ENCODE measurements around the gene PDE4B.

DNA sequence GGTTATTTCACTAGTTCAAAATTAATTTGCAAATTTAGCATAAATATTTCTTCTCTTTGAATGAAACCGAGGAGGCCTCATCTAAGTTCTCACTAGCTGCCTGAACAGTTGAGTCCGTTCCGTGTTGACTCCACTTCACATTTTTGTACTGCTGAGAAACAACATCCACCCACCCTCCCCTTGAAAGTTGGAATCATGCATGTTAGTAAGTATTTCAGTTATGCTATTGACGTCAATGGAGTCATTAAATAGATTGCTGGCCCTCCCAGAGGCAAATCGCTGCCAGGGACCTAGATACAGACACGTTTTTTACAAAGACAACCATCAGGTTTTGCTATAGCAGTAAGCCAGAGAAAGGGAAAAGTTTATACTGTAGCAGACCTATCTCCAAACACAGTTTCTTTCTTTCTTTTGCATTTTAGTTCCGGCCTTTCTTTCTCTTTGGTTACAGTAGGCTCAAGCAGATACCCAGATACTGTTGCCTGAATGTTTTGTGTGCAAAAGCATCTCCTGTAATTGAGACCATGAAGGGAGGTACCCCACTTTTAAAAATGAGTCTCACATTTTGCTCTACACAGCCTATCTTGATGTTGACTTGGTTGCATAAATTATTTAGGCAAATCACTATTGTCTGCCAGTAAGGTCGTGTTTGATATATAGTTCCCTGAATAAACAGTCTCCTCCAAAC, 478.7 kb downstream of the PDE4B start:
- TF ChIP-seq, protein P1, sequence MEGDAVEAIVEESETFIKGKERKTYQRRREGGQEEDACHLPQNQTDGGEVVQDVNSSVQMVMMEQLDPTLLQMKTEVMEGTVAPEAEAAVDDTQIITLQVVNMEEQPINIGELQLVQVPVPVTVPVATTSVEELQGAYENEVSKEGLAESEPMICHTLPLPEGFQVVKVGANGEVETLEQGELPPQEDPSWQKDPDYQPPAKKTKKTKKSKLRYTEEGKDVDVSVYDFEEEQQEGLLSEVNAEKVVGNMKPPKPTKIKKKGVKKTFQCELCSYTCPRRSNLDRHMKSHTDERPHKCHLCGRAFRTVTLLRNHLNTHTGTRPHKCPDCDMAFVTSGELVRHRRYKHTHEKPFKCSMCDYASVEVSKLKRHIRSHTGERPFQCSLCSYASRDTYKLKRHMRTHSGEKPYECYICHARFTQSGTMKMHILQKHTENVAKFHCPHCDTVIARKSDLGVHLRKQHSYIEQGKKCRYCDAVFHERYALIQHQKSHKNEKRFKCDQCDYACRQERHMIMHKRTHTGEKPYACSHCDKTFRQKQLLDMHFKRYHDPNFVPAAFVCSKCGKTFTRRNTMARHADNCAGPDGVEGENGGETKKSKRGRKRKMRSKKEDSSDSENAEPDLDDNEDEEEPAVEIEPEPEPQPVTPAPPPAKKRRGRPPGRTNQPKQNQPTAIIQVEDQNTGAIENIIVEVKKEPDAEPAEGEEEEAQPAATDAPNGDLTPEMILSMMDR (IDR thresholded peaks at IDR 0.05) = no peak
- peak in 1 of 2 donors; percentile 38 for TF ChIP-seq POLR2A (IDR thresholded peaks at IDR 0.05)

Measured in heart left ventricle (tissue), 13 donors.